ENCODE results near the gene SOX21. TPM values are rescaled to one million over a fixed set of nuclear protein-coding genes. Genes with fewer than 3 reads are reported as not detected.

SOX21 gene
- total and polyA plus RNA-seq, 10 of the 15 experiments (the other 5 are each of a cell fraction or from before 2014, with no cell fraction given): not detected

- TF ChIP-seq POLR2AphosphoS2 (IDR thresholded peaks at IDR 0.05; ENCODE audit: low read depth, low read length): no peak
- TF ChIP-seq CHD1 (IDR thresholded peaks at IDR 0.05; ENCODE audit: low read depth, low read length): no peak
- TF ChIP-seq ASH2L (IDR thresholded peaks at IDR 0.05; ENCODE audit: borderline replicate concordance, low read depth): no peak
- no peak for TF ChIP-seq MYC (IDR thresholded peaks at IDR 0.05; ENCODE audit: insufficient read depth, insufficient read length, insufficient replicate concordance, low read length, severe bottlenecking)
- no peak for TF ChIP-seq LARP7 (IDR thresholded peaks at IDR 0.05)
- no peak for TF ChIP-seq CBX5 (IDR thresholded peaks at IDR 0.05; ENCODE audit: low read depth)
- TF ChIP-seq ZBED1 (IDR thresholded peaks at IDR 0.05; ENCODE audit: borderline replicate concordance): no peak
- TF ChIP-seq HSF1 (IDR thresholded peaks at IDR 0.05; ENCODE audit: low read depth, low read length): no peak
- no peak for TF ChIP-seq ZNF687 (IDR thresholded peaks at IDR 0.05)
- TF ChIP-seq IKZF2 (IDR thresholded peaks at IDR 0.05): no peak
- TF ChIP-seq ATF2 (IDR thresholded peaks at IDR 0.05; ENCODE audit: low read length): no peak
- no peak for TF ChIP-seq CEBPB (IDR thresholded peaks at IDR 0.05; ENCODE audit: borderline replicate concordance in 1 of 2, low read depth in 2 of 2, low read length in 2 of 2)
- TF ChIP-seq RFX5 (IDR thresholded peaks at IDR 0.05; ENCODE audit: low read depth, low read length): no peak
- no peak for TF ChIP-seq MAX (IDR thresholded peaks at IDR 0.05; ENCODE audit: low read depth, low read length)
- 56% methylated on average over 6 of the region's 6 CpGs for WGBS (ENCODE audit: insufficient coverage, insufficient replicate concordance, low lambda C conversion rate, missing lambda C conversion rate)
- RAD21 ChIA-PET (ENCODE audit: unreplicated experiment): interaction anchor here (2.4 kb wide), 1 partner anchor 724 kb away, joined by 8 read pairs; no protein-coding TSS in a partner anchor
- POLR2A ChIA-PET: no interaction called here
- Histone ChIP-seq H3K9me3 (replicated peaks; ENCODE audit: control insufficient read depth, insufficient read depth, low read length) (no peaks in the 10 kb centered on the region), H2AFZ (ENCODE audit: control insufficient read depth, low read depth, low read length) (no peak overlapping the region), H3K4me3 (no peak overlapping the region), H4K20me1 (ENCODE audit: control insufficient read depth, insufficient read depth) (no peaks in the 10 kb centered on the region), H3K79me2 (ENCODE audit: control insufficient read depth, insufficient read depth, low read length) (no peaks in the 10 kb centered on the region), H3K9ac (ENCODE audit: control insufficient read depth, insufficient read depth, low read length) (no peak overlapping the region), H3K4me1 (ENCODE audit: control insufficient read depth, insufficient read depth, low read length) (no peaks in the 10 kb centered on the region), H3K36me3 (ENCODE audit: control insufficient read depth in 2 of 2, insufficient read depth in 2 of 2, low read length in 1 of 2) (no peaks in the 10 kb centered on the region), H3K4me2 (ENCODE audit: control insufficient read depth, insufficient read depth) (no peak overlapping the region), H3K27me3 (replicated peaks in 1 of 2; ENCODE audit: control insufficient read depth in 2 of 2, insufficient read depth in 2 of 2, low read length in 1 of 2) (no peaks in the 10 kb centered on the region; a peak in 2 of 4 replicates), H3K27ac (ENCODE audit: control insufficient read depth, insufficient read depth) (no peak overlapping the region)
- SMC1A ChIA-PET (ENCODE audit: uncharacterized antibody, unreplicated experiment): interaction anchor here (1.7 kb wide), 1 partner anchor 724 kb away, joined by 3 read pairs; no protein-coding TSS in a partner anchor
- DNase-seq (ENCODE audit: low read depth, low spot score) (no peak), FAIRE-seq (no peak), ATAC-seq (no peak)
- intact Hi-C loops (cut with micrococcal nuclease; ENCODE audit: unreplicated experiment): loop anchor here (10.0 kb wide), 2 partner anchors 275 to 505 kb away; no protein-coding TSS in a partner anchor
- in situ Hi-C loops (cut with MboI): loop anchor here (10.0 kb wide), 2 partner anchors 725 to 795 kb away; no protein-coding TSS in a partner anchor
- no TSS peak for BruUV-seq (replicated peaks)
- CTCF ChIA-PET: interaction anchor here (0.7 to 2.0 kb wide), 4 partner anchors 510 to 799 kb away, joined by 3 to 8 read pairs (median 4); no protein-coding TSS in a partner anchor
Observed at GRCh38 chr13:94679614-94680013, 32.7 kb downstream of the SOX21 start.

All from GM12878 (cell line).